MCF 10A (cell line): ENCODE results near the gene DNAI1. TPM values are rescaled to one million over a fixed set of nuclear protein-coding genes. Genes with fewer than 3 reads are reported as not detected.

Source experiments
- BruUV-seq: library from RNA; stranded (reverse); fragments of 400-500 nt; replicated peaks from 2 replicates; lab custom pipeline; 2021; lab: Mats Ljungman, UMichigan
- CTCF ChIA-PET: fragments of 300-600 bp; sonication (Branson Sonifier 250); formaldehyde crosslinking; extraction: SDS; loops from one replicate; lab custom pipeline; 2021; ENCODE audit warnings: antibody characterized with exemption, inconsistent platforms; lab: Yijun Ruan, JAX
- POLR2A ChIA-PET: fragments of 300-600, 350-650 bp; sonication (Branson Sonifier 250); formaldehyde crosslinking; extraction: SDS; loops from one replicate; lab custom pipeline; 2020; ENCODE audit warnings: antibody characterized with exemption, inconsistent platforms; lab: Yijun Ruan, JAX
- DNase-seq: peaks from one replicate; pipeline ENCODE4 v3.0.0-alpha.2; 2018; ENCODE audit not compliant: unreplicated experiment
- H3K27ac Mint-ChIP-seq: one replicate; pipeline ENCODE4 v1.8.0; 2022; ENCODE audit warnings: mild to moderate bottlenecking, low read depth, mixed read lengths; ENCODE audit not compliant: unreplicated experiment
- H3K27me3 Mint-ChIP-seq: one replicate; pipeline ENCODE4 v1.8.0; 2022; ENCODE audit warnings: mixed read lengths; ENCODE audit not compliant: insufficient read depth, unreplicated experiment
- H3K36me3 Mint-ChIP-seq: one replicate; pipeline ENCODE4 v1.8.0; 2022; ENCODE audit warnings: mild to moderate bottlenecking, moderate library complexity, mixed read lengths; ENCODE audit not compliant: insufficient read depth, unreplicated experiment
- H3K4me1 Mint-ChIP-seq: one replicate; pipeline ENCODE4 v1.8.0; 2022; ENCODE audit warnings: mixed read lengths; ENCODE audit not compliant: insufficient read depth, unreplicated experiment
- H3K4me3 Mint-ChIP-seq: one replicate; pipeline ENCODE4 v1.8.0; 2022; ENCODE audit warnings: mild to moderate bottlenecking, moderate library complexity, mixed read lengths; ENCODE audit not compliant: unreplicated experiment
- H3K9me3 Mint-ChIP-seq: one replicate; pipeline ENCODE4 v1.8.0; 2022; ENCODE audit warnings: mixed read lengths; ENCODE audit not compliant: unreplicated experiment
- intact Hi-C: fragments of 100-400 bp; cut with micrococcal nuclease; formaldehyde crosslinking; loops from 2 replicates; pipeline ENCODE4 v1.14.1; 2022
- total RNA-seq: library from RNA; stranded (reverse); gene quantifications from 2 replicates; pipeline ENCODE4 v1.2.3, GENCODE V29; 2022
- TF ChIP-seq, protein P1 (sequence below): fragments of 200-600 bp; IDR thresholded peaks from one replicate; pipeline ENCODE4 v1.8.0; 2022; ENCODE audit warnings: antibody characterized with exemption, mild to moderate bottlenecking; ENCODE audit not compliant: unreplicated experiment

DNAI1 gene
- total RNA-seq, 1 experiment from 2014 or later: not detected

DNA sequence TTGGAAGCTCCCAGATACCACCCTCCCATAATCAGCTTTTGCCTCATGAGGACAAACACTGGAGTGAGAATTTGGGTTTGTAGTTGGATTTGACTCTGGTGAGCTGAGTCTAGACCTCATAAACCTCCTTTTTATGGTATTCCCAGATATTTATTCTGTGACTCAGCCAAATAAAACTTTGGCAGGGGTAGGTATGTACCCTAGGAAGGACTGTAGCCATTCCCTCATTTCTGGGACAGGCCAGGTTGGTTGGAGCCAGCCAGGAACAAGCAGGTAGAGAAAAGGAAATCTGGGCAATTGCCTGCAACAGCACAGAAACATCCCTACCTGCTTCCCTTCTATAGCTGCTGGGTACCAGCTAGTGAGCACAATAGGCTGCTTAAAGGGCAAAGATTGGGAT is 44.8 kb downstream of the DNAI1 start:
- no peak for DNase-seq
- H3K27ac Mint-ChIP-seq: no peak overlapping the region
- no peak overlapping the region for H3K4me3 Mint-ChIP-seq
- no peaks in the 10 kb centered on the region for H3K36me3 Mint-ChIP-seq
- no TSS peak for BruUV-seq
- intact Hi-C loops: no loop called here
- H3K27me3 Mint-ChIP-seq: peaks cover 11% of the 10 kb centered on the region
- ChIA-PET CTCF (interaction anchor here (0.6 to 6.6 kb wide), 9 partner anchors 14 to 1038 kb away, joined by 3 to 88 read pairs (median 4); no protein-coding TSS in a partner anchor), POLR2A (no interaction called here)
- peaks cover 7% of the 10 kb centered on the region for H3K4me1 Mint-ChIP-seq
- TF ChIP-seq, protein P1, sequence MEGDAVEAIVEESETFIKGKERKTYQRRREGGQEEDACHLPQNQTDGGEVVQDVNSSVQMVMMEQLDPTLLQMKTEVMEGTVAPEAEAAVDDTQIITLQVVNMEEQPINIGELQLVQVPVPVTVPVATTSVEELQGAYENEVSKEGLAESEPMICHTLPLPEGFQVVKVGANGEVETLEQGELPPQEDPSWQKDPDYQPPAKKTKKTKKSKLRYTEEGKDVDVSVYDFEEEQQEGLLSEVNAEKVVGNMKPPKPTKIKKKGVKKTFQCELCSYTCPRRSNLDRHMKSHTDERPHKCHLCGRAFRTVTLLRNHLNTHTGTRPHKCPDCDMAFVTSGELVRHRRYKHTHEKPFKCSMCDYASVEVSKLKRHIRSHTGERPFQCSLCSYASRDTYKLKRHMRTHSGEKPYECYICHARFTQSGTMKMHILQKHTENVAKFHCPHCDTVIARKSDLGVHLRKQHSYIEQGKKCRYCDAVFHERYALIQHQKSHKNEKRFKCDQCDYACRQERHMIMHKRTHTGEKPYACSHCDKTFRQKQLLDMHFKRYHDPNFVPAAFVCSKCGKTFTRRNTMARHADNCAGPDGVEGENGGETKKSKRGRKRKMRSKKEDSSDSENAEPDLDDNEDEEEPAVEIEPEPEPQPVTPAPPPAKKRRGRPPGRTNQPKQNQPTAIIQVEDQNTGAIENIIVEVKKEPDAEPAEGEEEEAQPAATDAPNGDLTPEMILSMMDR: no peak
- H3K9me3 Mint-ChIP-seq: no peaks in the 10 kb centered on the region

DNA sequence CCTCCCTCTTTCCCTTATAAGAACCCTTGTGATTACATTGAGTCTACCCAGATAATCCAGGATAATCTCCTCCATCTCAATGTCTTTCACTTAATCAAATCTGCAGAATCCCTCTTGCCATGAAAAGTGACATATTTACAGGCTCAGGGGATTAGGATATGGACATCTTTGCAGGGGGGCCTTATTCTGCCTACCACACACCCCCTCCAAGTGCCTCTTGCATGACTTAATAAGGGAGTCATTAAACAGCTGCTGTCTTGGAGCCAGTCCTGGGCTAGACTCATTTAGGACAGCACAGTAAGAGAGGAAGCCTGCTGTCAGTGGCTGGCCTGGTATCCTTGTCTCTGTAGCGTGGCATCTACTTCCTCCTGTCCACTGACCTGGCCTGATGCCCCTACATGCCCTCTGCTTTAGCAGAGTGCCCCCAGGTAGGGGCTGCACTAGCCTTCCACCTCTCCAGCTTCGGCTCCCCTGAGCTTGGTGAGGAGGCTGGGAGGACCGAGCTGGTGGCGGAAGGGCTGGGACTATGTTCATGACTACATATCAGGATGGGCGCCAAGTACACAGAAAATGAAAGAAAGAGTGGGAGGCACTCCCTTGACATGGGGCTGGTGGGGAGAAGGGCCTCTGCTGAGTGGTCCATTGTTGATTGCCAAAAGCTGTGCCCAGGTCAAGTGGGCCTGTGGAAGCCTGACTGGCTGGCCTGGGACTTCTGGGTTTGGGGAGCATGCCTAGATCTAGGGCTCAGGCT is 46.9 kb downstream of the DNAI1 start:
- H3K9me3 Mint-ChIP-seq: no peaks in the 10 kb centered on the region
- DNase-seq: no peak
- peaks cover 11% of the 10 kb centered on the region for H3K27me3 Mint-ChIP-seq
- peaks cover 4% of the 10 kb centered on the region for H3K36me3 Mint-ChIP-seq
- ChIA-PET CTCF (interaction anchor here (0.9 to 1.2 kb wide), 3 partner anchors 12 to 173 kb away, joined by 3 read pairs; no protein-coding TSS in a partner anchor), POLR2A (no interaction called here)
- H3K27ac Mint-ChIP-seq: no peak overlapping the region
- no peaks in the 10 kb centered on the region for H3K4me1 Mint-ChIP-seq
- H3K4me3 Mint-ChIP-seq: no peak overlapping the region
- intact Hi-C loops: no loop called here
- TF ChIP-seq, protein P1: no peak
- BruUV-seq: no TSS peak

GRCh38 chr9:34506623-34507022 is 48.0 kb downstream of the DNAI1 start:
- ChIA-PET CTCF (interaction anchor here (0.5 to 1.0 kb wide), 6 partner anchors 12 to 629 kb away, joined by 3 to 5 read pairs (median 4); no protein-coding TSS in a partner anchor), POLR2A (no interaction called here)
- peaks cover 11% of the 10 kb centered on the region for H3K27me3 Mint-ChIP-seq
- no peak overlapping the region for H3K27ac Mint-ChIP-seq
- no peaks in the 10 kb centered on the region for H3K4me1 Mint-ChIP-seq
- BruUV-seq: no TSS peak
- H3K9me3 Mint-ChIP-seq: no peaks in the 10 kb centered on the region
- TF ChIP-seq, protein P1: no peak
- H3K36me3 Mint-ChIP-seq: peaks cover 10% of the 10 kb centered on the region
- intact Hi-C loops: no loop called here
- H3K4me3 Mint-ChIP-seq: no peak overlapping the region
- no peak for DNase-seq

GRCh38 chr9:34507556-34507955 is 49.0 kb downstream of the DNAI1 start:
- Mint-ChIP-seq H3K4me3 (no peak overlapping the region), H3K4me1 (no peaks in the 10 kb centered on the region), H3K27ac (no peak overlapping the region), H3K36me3 (peaks cover 10% of the 10 kb centered on the region), H3K9me3 (no peaks in the 10 kb centered on the region), H3K27me3 (peaks cover 11% of the 10 kb centered on the region)
- TF ChIP-seq, protein P1: no peak
- ChIA-PET CTCF (interaction anchor here (0.7 to 1.0 kb wide), 3 partner anchors 11 to 104 kb away, joined by 4 read pairs; no protein-coding TSS in a partner anchor), POLR2A (no interaction called here)
- intact Hi-C loops: no loop called here
- BruUV-seq: no TSS peak
- no peak for DNase-seq
